ENCODE data around the gene FAP.

Gene FAP

DNA sequence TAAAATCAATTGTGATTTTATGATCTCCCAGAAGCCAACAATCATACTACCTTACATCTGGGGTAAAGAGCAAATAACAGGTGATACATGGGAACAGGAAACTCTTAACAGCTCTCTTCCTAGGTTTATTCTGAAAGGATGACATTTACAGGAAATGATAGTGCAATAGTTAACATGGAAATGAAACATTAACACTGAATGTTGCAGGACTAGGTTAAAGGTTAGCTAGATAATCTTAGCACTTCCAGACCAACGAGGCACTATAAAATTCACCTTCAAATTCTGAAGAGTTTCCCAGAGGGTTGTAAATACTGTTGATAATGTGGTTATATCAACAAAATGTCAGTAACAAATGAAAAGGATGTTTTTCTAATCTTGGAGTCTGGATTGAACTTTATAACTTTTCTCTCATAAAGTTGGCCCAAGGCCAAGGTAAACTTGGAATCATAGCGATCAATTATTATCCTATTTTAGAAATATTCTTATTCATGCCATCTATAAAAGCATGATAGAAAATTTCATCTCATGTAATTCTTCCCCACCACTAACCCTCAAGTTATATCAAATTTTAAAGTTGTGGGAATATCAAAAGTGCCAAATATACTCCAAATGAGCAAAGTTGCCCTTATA is 58.3 kb downstream of the FAP start:
- DNase-seq, result no peak

- DNase-seq, result no peak
Observed at GRCh38 chr2:162184359-162184758, 58.9 kb downstream of the FAP start.

DNA sequence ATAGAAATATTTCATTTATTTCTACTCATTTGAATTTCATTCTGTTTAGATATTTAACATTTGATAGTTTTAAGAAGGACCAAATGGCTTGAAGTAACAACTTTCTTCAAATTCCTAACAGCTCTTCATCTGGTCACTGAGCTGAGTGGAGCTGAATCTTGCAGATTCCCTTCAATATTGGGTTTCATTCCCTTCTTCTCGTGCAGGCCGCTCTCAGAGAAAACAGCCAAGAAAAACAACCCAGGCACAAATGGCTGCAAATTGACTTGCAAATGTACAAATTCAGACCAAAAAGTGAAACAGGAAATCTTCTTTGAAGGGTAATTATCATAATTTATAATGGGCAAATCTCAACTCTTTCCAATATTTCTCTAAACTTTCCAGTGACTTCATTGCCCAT is 60.9 kb downstream of the FAP start:
- no peak for DNase-seq

- no peak for DNase-seq
Observed at GRCh38 chr2:162177301-162177700, 65.9 kb downstream of the FAP start.

- no peak for DNase-seq
Observed at GRCh38 chr2:162175714-162176113, 67.5 kb downstream of the FAP start.

DNA sequence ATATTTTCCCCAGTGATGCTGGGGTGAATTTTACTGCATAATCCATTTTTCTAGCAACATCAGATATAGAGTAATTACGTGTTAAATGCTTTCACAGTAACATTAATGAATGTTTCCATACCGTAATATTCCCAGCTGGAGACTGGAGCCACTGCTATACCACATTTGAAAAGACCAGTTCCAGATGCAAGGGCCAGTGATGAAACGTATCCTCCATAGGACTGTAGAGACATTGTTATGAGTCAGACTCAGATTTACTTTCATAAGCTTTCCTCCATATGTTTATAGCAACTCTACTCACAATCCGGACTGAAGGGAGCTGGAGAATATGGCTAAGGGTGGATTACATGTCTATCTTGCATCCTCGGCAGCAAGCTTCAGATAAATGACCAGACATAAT is 68.5 kb downstream of the FAP start:
- DNase-seq, result no peak

DNA sequence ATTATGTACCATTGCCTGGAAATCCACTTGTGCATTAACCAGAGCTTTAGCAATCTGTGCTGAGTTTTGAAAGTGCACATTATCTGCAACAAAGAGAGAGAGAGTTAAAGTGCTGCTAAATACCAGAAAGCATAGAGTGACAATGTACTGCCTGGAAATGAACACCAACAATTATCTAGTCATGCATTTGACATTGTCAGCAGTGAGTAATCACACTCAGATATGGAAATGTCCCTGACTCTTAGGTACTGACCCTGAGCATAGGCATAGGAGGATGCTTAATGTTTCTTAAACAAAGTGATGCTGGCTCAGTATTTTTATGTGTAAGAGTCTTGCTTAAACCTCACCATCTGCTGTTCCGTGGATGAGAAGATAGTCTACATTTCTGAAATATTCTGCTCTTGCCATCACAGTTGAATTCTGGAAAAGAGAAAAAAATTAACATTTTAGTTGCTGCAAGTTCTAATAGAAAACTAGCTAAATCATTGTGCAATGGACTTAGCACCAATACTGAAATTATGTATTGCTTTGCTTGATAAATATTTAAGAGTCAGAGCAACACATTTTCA is 70.4 kb downstream of the FAP start:
- no peak for DNase-seq

DNA sequence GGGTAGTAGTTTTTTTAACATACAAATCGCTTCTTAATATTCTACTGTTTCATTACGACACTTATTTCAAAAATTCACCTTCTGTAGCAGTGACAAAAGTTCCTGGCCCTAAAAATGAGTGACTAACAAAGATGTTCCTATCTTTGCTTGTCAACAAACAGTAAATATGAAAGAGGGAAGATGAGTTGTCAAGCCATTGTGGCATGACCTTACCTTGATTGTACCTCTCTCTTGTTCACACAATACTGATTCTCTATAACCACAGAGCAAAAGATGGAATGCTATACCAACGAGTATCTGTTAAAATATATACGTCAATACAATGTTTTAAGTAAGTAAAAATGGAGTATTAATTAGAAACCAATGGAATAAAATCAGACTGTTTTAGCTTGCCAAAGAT is 76.5 kb downstream of the FAP start:
- no peak for DNase-seq

DNA sequence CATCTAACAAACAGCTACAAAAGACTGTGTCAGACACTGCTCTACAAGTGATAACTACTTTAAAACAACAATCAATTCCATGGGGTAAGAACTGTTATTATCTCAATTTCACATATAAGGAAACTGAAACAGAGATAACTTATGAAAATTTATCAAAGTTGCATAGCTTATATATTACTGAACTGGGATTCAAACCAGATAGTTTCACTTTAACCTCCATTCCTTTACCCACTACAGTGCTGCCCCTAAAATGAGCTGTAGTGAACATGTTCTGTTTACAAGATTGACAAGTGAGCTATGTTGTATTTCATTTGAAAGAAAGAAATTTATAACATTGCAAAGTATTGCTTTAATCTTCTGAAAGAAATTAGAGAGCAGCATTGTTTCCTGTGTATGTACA is 77.1 kb downstream of the FAP start:
- DNase-seq, result no peak

GRCh38 chr2:162164802-162165201 is 78.4 kb downstream of the FAP start:
- no peak for DNase-seq

DNA sequence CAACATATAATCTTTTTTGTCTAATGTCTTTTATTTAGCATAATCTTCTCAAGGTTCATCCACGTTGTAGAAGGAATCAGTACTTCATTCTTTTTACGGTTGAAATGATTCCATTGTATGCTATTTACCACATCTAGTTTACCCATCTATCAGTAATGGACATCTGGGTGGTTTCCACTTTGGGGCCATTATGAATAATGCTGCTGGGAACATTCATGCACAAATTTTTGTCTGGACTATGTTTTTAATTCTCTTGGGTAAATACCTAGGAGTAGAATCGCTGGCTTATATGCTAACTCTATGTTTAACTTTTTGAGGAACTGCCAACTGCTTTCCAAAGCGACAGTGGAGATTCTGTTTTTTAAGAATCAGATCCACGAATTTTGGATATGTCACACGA is 83.8 kb downstream of the FAP start:
- DNase-seq, result no peak

- DNase-seq, result no peak
Observed at GRCh38 chr2:162156149-162156548, 87.1 kb downstream of the FAP start.

- no peak for DNase-seq
Observed at GRCh38 chr2:162155093-162155492, 88.2 kb downstream of the FAP start.

GRCh38 chr2:162153608-162154224 is 89.5 kb downstream of the FAP start:
- peak; percentile 80 for DNase-seq

DNA sequence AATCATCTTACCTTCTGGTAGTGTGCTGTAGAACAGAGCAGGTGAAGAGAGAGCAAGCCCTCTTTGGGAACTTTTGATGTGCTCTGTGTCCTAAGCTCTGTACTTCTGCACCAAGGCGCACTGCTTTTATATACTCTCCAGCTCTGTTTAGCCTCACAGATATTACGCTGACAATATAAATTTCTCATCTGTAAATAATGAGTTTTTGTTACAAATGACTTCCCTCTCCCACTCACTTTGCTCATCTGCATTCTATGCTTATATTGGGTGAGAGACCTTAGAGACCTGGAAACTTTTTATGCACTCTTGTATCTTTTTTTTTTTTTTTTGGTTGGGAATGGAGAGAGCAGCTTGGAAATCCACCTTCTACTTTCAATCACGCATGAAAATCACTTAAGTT is 91.1 kb downstream of the FAP start, which contains the start of gene GCG:
Gene GCG, minus strand, starts transcription at position 101 of the 400 bp plus-strand sequence. CDS start 3,069 bp downstream, outside the sequence.
- DNase-seq, result no peak

DNA sequence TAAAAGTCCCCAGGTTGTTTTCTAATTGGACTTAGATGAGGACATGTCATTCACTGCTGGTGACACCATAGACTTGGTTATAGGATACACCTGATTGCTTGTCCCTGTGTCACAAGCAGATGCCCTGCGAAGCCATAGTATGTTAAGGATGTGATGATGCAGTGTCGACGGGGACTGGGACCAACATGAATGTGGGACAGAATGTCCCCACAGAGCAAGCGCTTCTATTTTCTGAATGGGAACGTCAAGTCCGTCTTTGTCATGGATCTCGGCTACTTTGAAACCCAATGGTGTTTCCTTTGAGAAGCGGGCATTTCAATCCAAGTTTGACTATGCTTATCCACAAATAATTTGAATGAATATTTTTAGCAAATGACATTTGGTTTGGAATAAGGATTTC is 93.3 kb downstream of the FAP start:
- no peak for DNase-seq

GRCh38 chr2:162149466-162149865 is 93.8 kb downstream of the FAP start:
- DNase-seq, result no peak

DNA sequence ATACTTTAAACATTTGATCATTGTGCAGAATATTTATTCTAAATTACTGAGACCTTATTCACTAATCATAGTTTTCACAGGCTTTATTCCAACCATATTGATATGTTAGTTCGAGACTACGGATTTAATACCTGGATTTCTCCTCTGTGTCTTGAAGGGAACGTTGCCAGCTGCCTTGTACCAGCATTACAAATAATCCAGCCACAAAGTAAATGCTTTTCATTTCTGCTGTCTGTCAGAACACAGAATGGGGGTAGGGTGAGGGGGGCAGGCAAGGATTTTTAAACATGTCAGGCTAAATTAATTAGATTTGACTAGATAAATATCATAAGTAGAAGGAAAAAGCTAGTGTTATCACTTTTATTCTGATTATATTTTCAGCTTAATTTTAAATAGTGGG is 94.3 kb downstream of the FAP start:
- no peak for DNase-seq

DNA sequence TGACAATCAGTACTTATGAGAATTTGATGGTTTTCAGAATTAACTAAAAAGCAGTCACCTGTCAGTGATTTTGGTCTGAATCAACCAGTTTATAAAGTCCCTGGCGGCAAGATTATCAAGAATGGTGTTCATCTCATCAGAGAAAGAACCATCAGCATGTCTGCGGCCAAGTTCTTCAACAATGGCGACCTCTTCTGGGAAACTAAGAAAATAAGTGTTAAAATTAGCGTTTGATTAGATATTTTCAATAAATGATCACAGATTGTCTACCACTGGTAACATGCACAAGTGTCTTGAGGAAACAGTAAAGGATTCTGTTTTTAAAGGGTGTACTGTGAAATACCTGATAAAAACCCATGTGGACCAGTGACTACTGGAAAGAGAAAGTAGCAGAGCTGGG is 99.3 kb downstream of the FAP start:
- DNase-seq, result no peak

GRCh38 chr2:162138310-162138709 is 104.9 kb downstream of the FAP start:
- no peak for DNase-seq

- peak; percentile 54 for DNase-seq
Observed at GRCh38 chr2:162127422-162127821, 115.8 kb downstream of the FAP start.

GRCh38 chr2:162126527-162126926 is 116.7 kb downstream of the FAP start:
- DNase-seq, result peak; percentile 10

DNA sequence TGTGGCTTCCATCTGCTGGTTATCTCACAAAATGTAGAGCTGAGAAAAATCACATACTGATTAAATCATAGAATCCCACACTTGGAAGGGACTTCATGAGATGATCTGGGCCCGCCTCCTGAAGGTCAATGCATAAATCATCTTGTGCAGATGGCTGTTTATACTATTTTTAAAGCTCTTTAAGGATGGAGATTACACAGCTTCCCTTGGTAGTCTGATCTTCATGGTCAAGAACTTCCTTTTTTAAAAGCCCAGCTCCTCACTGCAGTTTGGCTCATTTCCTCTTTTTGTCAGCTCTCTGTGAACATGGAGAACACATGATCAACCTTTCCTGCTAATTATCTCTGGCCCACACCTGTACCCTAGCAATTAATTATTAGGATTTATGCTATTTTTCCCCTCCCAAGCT is 117.1 kb downstream of the FAP start:
- peak; percentile 67 for DNase-seq

GRCh38 chr2:162125138-162125537 is 118.1 kb downstream of the FAP start:
- no peak for DNase-seq
